Tibial nerve (tissue), 4 donors: ENCODE measurements around the gene TMEM86B. TPM values are rescaled to one million over a fixed set of nuclear protein-coding genes. Genes with fewer than 3 reads are reported as not detected.

ENCODE experiments used
- DNase-seq, 2 donors: peaks; one replicate each; pipeline ENCODE4 v3.0.0-alpha.2; 2019; ENCODE audit warnings: low spot score in 2 of 2
- H3K27ac ChIP-seq, 4 donors: fragments of 200-600 bp; sonication (generic) in 3 of 4; one replicate each; pipeline ENCODE4 v1.5.1; 2017 to 2019; ENCODE audit warnings: mild to moderate bottlenecking in 1 of 4
- H3K27me3 ChIP-seq, 2 donors: fragments of 200-600 bp; sonication (generic) in 1 of 2; one replicate each; pipeline versions ENCODE4 v1.5.1 to v1.6.0; 2017 to 2019
- H3K36me3 ChIP-seq, 3 donors: fragments of 200-600 bp; sonication (generic); one replicate each; pipeline ENCODE4 v1.5.1; 2018 to 2019
- H3K4me1 ChIP-seq, 4 donors: fragments of 200-600 bp; sonication (generic) in 3 of 4; one replicate each; pipeline ENCODE4 v1.5.1; 2017 to 2019
- H3K4me3 ChIP-seq, 4 donors: fragments of 200-600 bp; sonication (generic) in 3 of 4; one replicate each; pipeline ENCODE4 v1.5.1; 2017 to 2019; ENCODE audit warnings: mild to moderate bottlenecking in 1 of 4, moderate library complexity in 1 of 4
- H3K9me3 ChIP-seq, 4 donors: fragments of 200-600 bp; sonication (generic) in 3 of 4; one replicate each; pipeline ENCODE4 v1.5.1; 2017 to 2019
- EP300 ChIP-seq, 2 donors: sonication (generic); formaldehyde crosslinking; IDR thresholded peaks; one replicate each; pipeline ENCODE4 v1.6.1; 2017; ENCODE audit warnings: antibody characterized with exemption in 2 of 2, mild to moderate bottlenecking in 1 of 2
- POLR2A ChIP-seq, 2 donors: fragments of 450-650 bp; IDR thresholded peaks; one replicate each; pipeline ENCODE4 v1.6.1; 2017; ENCODE audit warnings: antibody characterized with exemption in 2 of 2, mild to moderate bottlenecking in 2 of 2, moderate library complexity in 2 of 2
- WGBS, 2 donors: methylation state at CpG; one replicate each; pipeline ENCODE4 v1.1.5; 2018; 5-methylcytosine and 5-hydroxymethylcytosine counted together
- total RNA-seq, 4 donors: library from RNA; depleted of rRNA; stranded (reverse); fragments of >200 nt; gene quantifications; one replicate each; pipeline ENCODE4 v1.1.0, GENCODE V29; 2016
- TF ChIP-seq, protein P1 (sequence below), 5 experiments: fragments of 200-600 bp in 3 of 5; fragments of 450-650 bp in 2 of 5; sonication (generic) in 3 of 5; IDR thresholded peaks; one replicate each; pipeline ENCODE4 v1.5.1; 2016 to 2019; ENCODE audit warnings: antibody characterized with exemption in 5 of 5, mild to moderate bottlenecking in 3 of 5, moderate library complexity in 2 of 5

TMEM86B gene
- total RNA-seq, 4 donors from 2014 or later, result 0.44 to 8.6 (median 3.0) TPM

DNA sequence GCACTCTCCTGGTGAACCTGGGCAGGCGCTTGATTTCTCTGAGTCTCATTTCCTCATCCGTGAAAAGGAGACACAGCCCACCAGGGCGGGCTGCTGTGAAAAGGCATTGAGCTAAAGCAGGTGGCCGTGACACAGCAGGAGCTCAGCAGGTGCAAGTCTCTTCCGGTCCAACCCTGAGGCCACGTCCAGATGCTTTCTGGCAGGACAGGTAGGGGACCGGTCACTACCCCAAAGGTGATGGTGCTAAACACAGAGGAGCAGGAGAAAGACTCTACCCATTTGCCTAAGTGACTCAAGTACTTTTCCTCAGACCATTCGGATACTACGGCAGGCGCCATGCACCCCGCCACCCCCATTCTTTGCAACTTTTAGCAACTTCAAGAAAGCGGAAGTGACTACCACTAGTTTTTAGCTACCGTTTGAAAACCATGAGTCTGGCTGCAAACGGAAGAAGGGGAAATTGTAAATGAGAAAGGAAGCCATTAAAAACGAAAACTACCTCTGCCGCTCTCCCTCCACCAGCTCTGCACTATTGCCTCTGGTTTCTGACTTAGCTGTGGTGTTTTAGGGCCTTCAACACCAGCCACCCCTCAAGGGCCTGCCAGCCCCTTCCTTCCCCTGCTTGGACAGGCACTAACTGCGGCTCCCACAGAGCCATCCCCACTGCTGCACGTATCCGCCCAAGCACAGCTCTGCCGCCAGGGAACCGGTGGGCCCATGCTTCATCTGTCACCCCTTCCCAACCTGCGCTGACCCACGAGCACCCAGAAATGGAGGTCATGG is 25.5 kb upstream of the TMEM86B start:
- DNase-seq, result no peak
- Histone ChIP-seq H3K4me1 (peaks cover 0 to 86% (median 43%) of the 10 kb centered on the region in 4 donors), H3K4me3 (peak overlapping the region in 3 of 4 donors; percentile 4 to 37 (median 28)), H3K9me3 (no peaks in the 10 kb centered on the region), H3K36me3 (peaks cover 0 to 4% (median 0%) of the 10 kb centered on the region in 3 donors), H3K27ac (peak overlapping the region in 3 of 4 donors; percentile 59 to 78 (median 65)), H3K27me3 (no peaks in the 10 kb centered on the region)
- TF ChIP-seq EP300 (IDR thresholded peaks at IDR 0.05) (no peak), POLR2A (IDR thresholded peaks at IDR 0.05) (no peak)
- TF ChIP-seq, protein P1, sequence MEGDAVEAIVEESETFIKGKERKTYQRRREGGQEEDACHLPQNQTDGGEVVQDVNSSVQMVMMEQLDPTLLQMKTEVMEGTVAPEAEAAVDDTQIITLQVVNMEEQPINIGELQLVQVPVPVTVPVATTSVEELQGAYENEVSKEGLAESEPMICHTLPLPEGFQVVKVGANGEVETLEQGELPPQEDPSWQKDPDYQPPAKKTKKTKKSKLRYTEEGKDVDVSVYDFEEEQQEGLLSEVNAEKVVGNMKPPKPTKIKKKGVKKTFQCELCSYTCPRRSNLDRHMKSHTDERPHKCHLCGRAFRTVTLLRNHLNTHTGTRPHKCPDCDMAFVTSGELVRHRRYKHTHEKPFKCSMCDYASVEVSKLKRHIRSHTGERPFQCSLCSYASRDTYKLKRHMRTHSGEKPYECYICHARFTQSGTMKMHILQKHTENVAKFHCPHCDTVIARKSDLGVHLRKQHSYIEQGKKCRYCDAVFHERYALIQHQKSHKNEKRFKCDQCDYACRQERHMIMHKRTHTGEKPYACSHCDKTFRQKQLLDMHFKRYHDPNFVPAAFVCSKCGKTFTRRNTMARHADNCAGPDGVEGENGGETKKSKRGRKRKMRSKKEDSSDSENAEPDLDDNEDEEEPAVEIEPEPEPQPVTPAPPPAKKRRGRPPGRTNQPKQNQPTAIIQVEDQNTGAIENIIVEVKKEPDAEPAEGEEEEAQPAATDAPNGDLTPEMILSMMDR (IDR thresholded peaks at IDR 0.05), result no peak
- 62 to 70% methylated on average over 23 of the region's 23 CpGs for WGBS, 2 donors

DNA sequence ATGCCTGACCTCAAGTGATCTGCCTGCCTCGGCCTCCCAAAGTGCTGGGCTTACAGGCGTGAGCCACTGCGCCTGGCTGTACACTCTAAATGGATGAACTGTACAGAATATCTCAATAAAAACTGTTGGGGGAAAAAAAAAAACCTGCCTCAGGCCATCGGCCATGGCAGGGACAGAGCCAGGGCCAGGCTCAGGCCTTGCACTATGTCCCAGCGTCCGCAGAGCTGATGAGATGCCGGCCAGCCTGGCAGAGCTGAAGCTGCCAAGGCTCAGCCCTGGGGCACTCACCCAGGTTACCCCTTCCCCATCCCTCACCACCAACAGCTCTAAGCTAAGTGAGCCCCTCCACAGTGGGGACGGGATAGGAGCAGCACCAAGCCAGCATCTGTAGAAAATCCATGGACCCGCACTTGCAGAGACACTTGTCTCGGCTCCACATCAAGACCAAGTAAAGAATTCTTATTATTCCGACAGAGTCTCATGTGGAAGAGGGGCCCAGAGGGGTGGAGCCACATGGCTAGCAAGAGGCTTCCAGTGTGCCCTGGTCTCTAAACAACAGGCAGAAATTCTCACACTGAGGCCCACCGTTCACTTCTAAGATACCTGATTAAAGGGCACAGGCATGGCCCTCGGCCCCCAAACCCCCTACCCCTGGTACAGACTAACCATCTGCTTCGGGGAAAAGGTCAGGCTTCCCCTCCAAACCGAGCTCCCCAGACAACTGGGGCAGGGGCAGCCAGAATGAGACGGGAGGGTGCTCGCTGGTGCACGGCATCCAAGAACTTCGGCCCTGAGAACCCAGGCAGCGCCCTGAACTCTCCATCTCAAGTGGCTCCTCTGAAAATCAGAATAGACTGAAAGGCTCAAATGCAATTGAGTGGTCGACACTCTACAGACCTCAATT is 24.4 kb upstream of the TMEM86B start:
- H3K9me3 ChIP-seq, result no peaks in the 10 kb centered on the region
- TF ChIP-seq EP300 (IDR thresholded peaks at IDR 0.05) (no peak), POLR2A (IDR thresholded peaks at IDR 0.05) (no peak)
- TF ChIP-seq, protein P1 (IDR thresholded peaks at IDR 0.05), result no peak
- H3K27me3 ChIP-seq, result no peaks in the 10 kb centered on the region
- no peak for DNase-seq
- H3K4me1 ChIP-seq, result peaks cover 0 to 95% (median 47%) of the 10 kb centered on the region in 4 donors
- H3K27ac ChIP-seq, result peak overlapping the region in 1 of 4 donors; percentile 78
- 75 to 80% methylated on average over 20 to 21 of the region's 21 CpGs for WGBS, 2 donors
- H3K4me3 ChIP-seq, result peak overlapping the region in 1 of 4 donors; percentile 28
- H3K36me3 ChIP-seq, result peaks cover 0 to 4% (median 0%) of the 10 kb centered on the region in 3 donors

DNA sequence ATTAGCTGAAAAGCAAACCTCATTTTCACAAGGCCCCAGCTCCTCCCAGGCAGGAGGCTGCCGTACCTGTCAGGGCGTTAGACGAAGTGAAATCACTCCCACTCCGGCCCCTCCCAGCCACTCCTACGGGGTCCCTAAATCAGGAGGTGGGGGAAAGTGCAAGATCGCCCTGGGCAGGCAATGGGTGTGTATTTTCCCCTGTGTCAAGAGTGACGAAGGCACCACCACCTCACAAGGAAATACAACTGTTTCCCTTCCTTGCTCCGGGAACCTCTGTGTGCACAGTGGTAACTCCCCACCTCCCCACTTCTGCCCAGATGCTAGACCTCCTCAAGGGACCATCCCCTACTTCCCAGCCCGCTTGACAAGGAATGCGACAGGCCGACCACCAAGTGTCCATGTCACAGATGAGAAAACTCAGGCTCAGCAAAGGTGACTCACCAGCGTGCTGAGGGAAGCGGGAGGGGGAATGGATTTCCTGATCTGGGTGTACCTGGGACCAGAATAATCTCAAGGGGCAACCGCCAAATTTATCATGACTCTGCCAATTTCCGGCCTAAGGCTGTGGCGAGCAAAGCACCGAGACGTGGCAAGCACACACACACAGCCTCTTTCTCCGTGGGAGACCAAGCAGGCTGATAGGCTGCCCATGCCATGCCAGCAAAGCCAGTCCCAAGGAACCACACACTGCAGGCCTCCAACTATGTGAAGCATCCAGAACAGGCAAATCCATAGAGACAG is 22.9 kb upstream of the TMEM86B start:
- 66 to 73% methylated on average over 19 of the region's 19 CpGs for WGBS, 2 donors
- Histone ChIP-seq H3K27ac (no peak overlapping the region), H3K4me1 (peaks cover 0 to 93% (median 37%) of the 10 kb centered on the region in 4 donors)

DNA sequence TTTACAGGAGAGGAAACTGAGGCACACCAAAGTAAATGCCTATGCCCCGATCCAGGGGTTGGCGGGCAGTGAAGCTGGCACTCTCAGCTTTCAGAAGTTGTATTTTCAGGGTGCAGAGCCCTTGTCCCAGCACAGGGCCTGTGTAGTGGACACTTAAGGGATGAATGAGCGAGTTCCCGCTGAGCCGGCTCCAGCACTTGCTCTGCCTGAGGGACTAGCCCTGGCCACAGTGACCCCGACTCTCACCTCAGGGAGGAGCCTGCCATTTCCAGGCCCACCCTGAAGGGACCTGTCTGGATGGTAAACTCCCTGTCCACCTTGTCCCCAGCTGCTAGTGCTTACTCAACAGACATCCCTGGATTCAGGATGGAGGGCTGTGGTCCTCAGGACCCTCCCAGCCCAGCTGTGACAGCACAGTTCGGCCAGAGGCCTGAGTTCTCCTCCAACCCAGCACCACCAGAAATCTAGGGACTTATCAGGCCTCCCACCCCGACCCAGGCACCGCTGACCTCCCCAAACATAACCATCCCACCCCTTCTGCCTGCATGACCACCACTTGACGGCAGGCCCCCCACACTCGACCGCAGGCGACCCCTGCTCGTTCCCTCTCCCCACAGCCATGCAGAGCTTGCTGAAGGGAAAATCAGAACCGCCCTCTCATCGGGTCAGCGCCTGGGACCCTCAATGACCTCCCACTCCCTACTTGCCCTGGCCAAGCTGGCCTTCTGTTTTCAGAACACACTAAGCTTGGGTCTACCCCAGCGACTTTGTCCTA is 21.9 kb upstream of the TMEM86B start:
- 84 to 93% methylated on average over 18 of the region's 18 CpGs for WGBS, 2 donors
- H3K4me1 ChIP-seq, result peaks cover 0 to 83% (median 27%) of the 10 kb centered on the region in 4 donors
- TF ChIP-seq, protein P1 (IDR thresholded peaks at IDR 0.05), result no peak
- TF ChIP-seq POLR2A (IDR thresholded peaks at IDR 0.05), result no peak
- no peak for TF ChIP-seq EP300 (IDR thresholded peaks at IDR 0.05)

More for the DNA sequence above, 22.9 kb upstream of the TMEM86B start:
- no peak for DNase-seq
- H3K36me3 ChIP-seq, result peaks cover 0 to 13% (median 0%) of the 10 kb centered on the region in 3 donors
- H3K27me3 ChIP-seq, result no peaks in the 10 kb centered on the region
- TF ChIP-seq, protein P1 (IDR thresholded peaks at IDR 0.05), result no peak
- no peak for TF ChIP-seq EP300 (IDR thresholded peaks at IDR 0.05)
- TF ChIP-seq POLR2A (IDR thresholded peaks at IDR 0.05), result no peak
- H3K4me3 ChIP-seq, result no peak overlapping the region
- no peaks in the 10 kb centered on the region for H3K9me3 ChIP-seq

More for the DNA sequence above, 21.9 kb upstream of the TMEM86B start:
- Histone ChIP-seq H3K27me3 (no peaks in the 10 kb centered on the region), H3K36me3 (peaks cover 0 to 23% (median 8%) of the 10 kb centered on the region in 3 donors), H3K4me3 (no peak overlapping the region), H3K27ac (no peak overlapping the region), H3K9me3 (no peaks in the 10 kb centered on the region)
- DNase-seq, result no peak
